ENCODE results near the gene ARL10.
A peak's percentile ranks its signal among the peaks of the same experiment; 100 is the strongest.

ARL10 gene

GRCh38 chr5:176362233-176362490 is 3.1 kb upstream of the ARL10 start:
- Histone ChIP-seq H3K4me1 (ENCODE audit: insufficient read depth, low read length) (peaks cover 28% of the 10 kb centered on the region), H3K36me3 (ENCODE audit: insufficient read depth, low read length) (peaks cover 22% of the 10 kb centered on the region), H3K4me3 (ENCODE audit: low read depth in 1 of 2, low read length in 2 of 2) (peak overlapping the region; percentile 6 to 75; a peak in 3 of 4 replicates), H3K9me3 (ENCODE audit: insufficient read depth, low read length, severe bottlenecking) (no peaks in the 10 kb centered on the region), H2AFZ (ENCODE audit: low read depth, low read length) (peak overlapping the region; percentile 89), H3K9ac (ENCODE audit: low read depth, low read length) (peak overlapping the region; percentile 90), H3K4me2 (ENCODE audit: insufficient read depth, low read length) (peak overlapping the region; percentile 82), H3K27ac (ENCODE audit: low read length) (peak overlapping the region; percentile 48), H3K79me2 (ENCODE audit: insufficient read depth, low read length) (peaks cover 38% of the 10 kb centered on the region), H3K27me3 (ENCODE audit: insufficient read depth, low read length, poor library complexity) (no peaks in the 10 kb centered on the region), H4K20me1 (ENCODE audit: insufficient read depth, low read length) (peaks cover 11% of the 10 kb centered on the region; the same call in 1 of the 2 replicates)
- ATAC-seq (ENCODE audit: insufficient read depth, low read depth) (no peak), DNase-seq (no peak)
- TF ChIP-seq EZH2 (IDR thresholded peaks at IDR 0.05; ENCODE audit: borderline replicate concordance, low read depth, low read length, severe bottlenecking) (no peak), CTCF (IDR thresholded peaks at IDR 0.05; ENCODE audit: borderline replicate concordance, extremely low read depth, low read length, poor library complexity, severe bottlenecking) (no peak)

GRCh38 chr5:176364765-176365350 is 429 bp upstream of the ARL10 start:
- Histone ChIP-seq H4K20me1 (ENCODE audit: insufficient read depth, low read length) (peaks cover 5% of the 10 kb centered on the region; the same call in 1 of the 2 replicates), H3K36me3 (ENCODE audit: insufficient read depth, low read length) (peaks cover 5% of the 10 kb centered on the region; the same call in 1 of the 2 replicates), H3K4me2 (ENCODE audit: insufficient read depth, low read length) (no peak overlapping the region), H2AFZ (ENCODE audit: low read depth, low read length) (no peak overlapping the region), H3K79me2 (ENCODE audit: insufficient read depth, low read length) (peaks cover 17% of the 10 kb centered on the region), H3K27me3 (ENCODE audit: insufficient read depth, low read length, poor library complexity) (no peaks in the 10 kb centered on the region), H3K4me3 (ENCODE audit: low read depth in 1 of 2, low read length in 2 of 2) (no peak overlapping the region), H3K4me1 (ENCODE audit: insufficient read depth, low read length) (peaks cover 22% of the 10 kb centered on the region), H3K27ac (ENCODE audit: low read length) (no peak overlapping the region), H3K9me3 (ENCODE audit: insufficient read depth, low read length, severe bottlenecking) (no peaks in the 10 kb centered on the region), H3K9ac (ENCODE audit: low read depth, low read length) (no peak overlapping the region)
- DNase-seq, result no peak
- ATAC-seq (ENCODE audit: insufficient read depth, low read depth), result no peak
- TF ChIP-seq EZH2 (IDR thresholded peaks at IDR 0.05; ENCODE audit: borderline replicate concordance, low read depth, low read length, severe bottlenecking), result no peak
- TF ChIP-seq CTCF (IDR thresholded peaks at IDR 0.05; ENCODE audit: borderline replicate concordance, extremely low read depth, low read length, poor library complexity, severe bottlenecking), result no peak

- Histone ChIP-seq H3K4me1 (ENCODE audit: insufficient read depth, low read length) (peaks cover 10% of the 10 kb centered on the region), H3K9me3 (ENCODE audit: insufficient read depth, low read length, severe bottlenecking) (no peaks in the 10 kb centered on the region), H3K9ac (ENCODE audit: low read depth, low read length) (no peak overlapping the region), H3K36me3 (ENCODE audit: insufficient read depth, low read length) (no peaks in the 10 kb centered on the region; the same call in 1 of the 2 replicates), H3K79me2 (ENCODE audit: insufficient read depth, low read length) (peaks cover 2% of the 10 kb centered on the region), H3K27ac (ENCODE audit: low read length) (no peak overlapping the region), H3K4me2 (ENCODE audit: insufficient read depth, low read length) (no peak overlapping the region), H3K27me3 (ENCODE audit: insufficient read depth, low read length, poor library complexity) (no peaks in the 10 kb centered on the region), H4K20me1 (ENCODE audit: insufficient read depth, low read length) (no peaks in the 10 kb centered on the region), H2AFZ (ENCODE audit: low read depth, low read length) (no peak overlapping the region), H3K4me3 (ENCODE audit: low read depth in 1 of 2, low read length in 2 of 2) (no peak overlapping the region)
- ATAC-seq (ENCODE audit: insufficient read depth, low read depth), result no peak
- no peak for TF ChIP-seq EZH2 (IDR thresholded peaks at IDR 0.05; ENCODE audit: borderline replicate concordance, low read depth, low read length, severe bottlenecking)
- TF ChIP-seq CTCF (IDR thresholded peaks at IDR 0.05; ENCODE audit: borderline replicate concordance, extremely low read depth, low read length, poor library complexity, severe bottlenecking), result no peak
- DNase-seq, result no peak
Observed at GRCh38 chr5:176366232-176366894, 1.1 kb downstream of the ARL10 start.

Measured in DND-41 (cell line).